HG03442 (cell line): ENCODE results near the gene ZNF195.
A peak's percentile ranks its signal among the peaks of the same experiment; 100 is the strongest.
"Not testable (repeated sequence)": the region's sequence is repeated elsewhere in the genome, so short reads cannot be mapped to it uniquely, and the experiment has no call there.

ENCODE experiments used
- ATAC-seq: cut with Tn5 transposase; IDR thresholded peaks from one replicate; pipeline ENCODE4 v1.9.1; 2021; ENCODE audit warnings: mild to moderate bottlenecking, moderate library complexity; ENCODE audit not compliant: unreplicated experiment

ZNF195 gene

GRCh38 chr11:3378426-3379423, at the start of gene ZNF195:
Gene ZNF195, minus strand, starts transcription at chr11:3379146. Its CDS starts 106 bp downstream, at chr11:3379040.
- peak; percentile 99 for ATAC-seq

- ATAC-seq = not testable (repeated sequence)
These were observed 49.1 kb upstream of the ZNF195 start for GRCh38 chr11:3428076-3428475.

GRCh38 chr11:3426541-3426940, 47.6 kb upstream of the ZNF195 start:
- ATAC-seq = not testable (repeated sequence)

- ATAC-seq = not testable (repeated sequence)
These were observed 45.0 kb upstream of the ZNF195 start for GRCh38 chr11:3423928-3424327.

- not testable (repeated sequence) for ATAC-seq
These were observed 44.3 kb upstream of the ZNF195 start for GRCh38 chr11:3423138-3423731.

GRCh38 chr11:3422380-3423137, 43.6 kb upstream of the ZNF195 start:
- ATAC-seq = peak; percentile 93

GRCh38 chr11:3421608-3422379, 42.8 kb upstream of the ZNF195 start:
- ATAC-seq = not testable (repeated sequence)

- not testable (repeated sequence) for ATAC-seq
These were observed 41.5 kb upstream of the ZNF195 start for GRCh38 chr11:3420281-3421042.

GRCh38 chr11:3419496-3419895, 40.5 kb upstream of the ZNF195 start:
- not testable (repeated sequence) for ATAC-seq

- ATAC-seq = not testable (repeated sequence)
These were observed 38.1 kb upstream of the ZNF195 start for GRCh38 chr11:3417047-3417446.

- not testable (repeated sequence) for ATAC-seq
These were observed 36.4 kb upstream of the ZNF195 start for GRCh38 chr11:3415301-3415700.

GRCh38 chr11:3413666-3414065, 34.7 kb upstream of the ZNF195 start:
- ATAC-seq = not testable (repeated sequence)

- no peak for ATAC-seq
These were observed 33.9 kb upstream of the ZNF195 start for GRCh38 chr11:3412837-3413236.

- ATAC-seq = not testable (repeated sequence)
These were observed 29.8 kb upstream of the ZNF195 start for GRCh38 chr11:3408722-3409121.

- not testable (repeated sequence) for ATAC-seq
These were observed 29.2 kb upstream of the ZNF195 start for GRCh38 chr11:3408058-3408605.

- not testable (repeated sequence) for ATAC-seq
These were observed 28.0 kb upstream of the ZNF195 start for GRCh38 chr11:3406937-3407336.

GRCh38 chr11:3406223-3406875, 27.4 kb upstream of the ZNF195 start:
- not testable (repeated sequence) for ATAC-seq

GRCh38 chr11:3404076-3404925, 25.4 kb upstream of the ZNF195 start:
- not testable (repeated sequence) for ATAC-seq
